Measurements from ENCODE around the gene UGT1A10.

The UGT1A10 gene

GRCh38 chr2:233807966-233808935, 172.0 kb downstream of the UGT1A10 start:
- Histone ChIP-seq H3K4me1 (ENCODE audit: control insufficient read depth, insufficient read depth, low read length) (no peaks in the 10 kb centered on the region), H3K9me3 (ENCODE audit: control insufficient read depth, low read length) (no peaks in the 10 kb centered on the region), H3K27me3 (ENCODE audit: control insufficient read depth, insufficient read depth, low read length) (no peaks in the 10 kb centered on the region), H3K4me3 (ENCODE audit: low read length) (no peak overlapping the region), H3K36me3 (ENCODE audit: control insufficient read depth, insufficient read depth, low read length) (no peaks in the 10 kb centered on the region), H3K9ac (ENCODE audit: low read length) (no peak overlapping the region)

- Histone ChIP-seq H3K27me3 (ENCODE audit: control insufficient read depth, insufficient read depth, low read length) (no peaks in the 10 kb centered on the region), H3K36me3 (ENCODE audit: control insufficient read depth, insufficient read depth, low read length) (no peaks in the 10 kb centered on the region), H3K4me1 (ENCODE audit: control insufficient read depth, insufficient read depth, low read length) (no peaks in the 10 kb centered on the region), H3K9me3 (ENCODE audit: control insufficient read depth, low read length) (no peaks in the 10 kb centered on the region), H3K9ac (ENCODE audit: low read length) (no peak overlapping the region), H3K4me3 (ENCODE audit: low read length) (no peak overlapping the region)
Observed at GRCh38 chr2:233810385-233810784, 174.1 kb downstream of the UGT1A10 start.

- no peaks in the 10 kb centered on the region for H3K27me3 ChIP-seq (ENCODE audit: control insufficient read depth, insufficient read depth, low read length)
- no peaks in the 10 kb centered on the region for H3K9me3 ChIP-seq (ENCODE audit: control insufficient read depth, low read length)
- H3K4me1 ChIP-seq (ENCODE audit: control insufficient read depth, insufficient read depth, low read length), result no peaks in the 10 kb centered on the region
- H3K4me3 ChIP-seq (ENCODE audit: low read length), result no peak overlapping the region
- H3K36me3 ChIP-seq (ENCODE audit: control insufficient read depth, insufficient read depth, low read length), result no peaks in the 10 kb centered on the region
- H3K9ac ChIP-seq (ENCODE audit: low read length), result no peak overlapping the region
Observed at GRCh38 chr2:233811087-233811486, 174.8 kb downstream of the UGT1A10 start.

GRCh38 chr2:233811732-233812131, 175.5 kb downstream of the UGT1A10 start:
- Histone ChIP-seq H3K36me3 (ENCODE audit: control insufficient read depth, insufficient read depth, low read length) (no peaks in the 10 kb centered on the region), H3K9ac (ENCODE audit: low read length) (no peak overlapping the region), H3K9me3 (ENCODE audit: control insufficient read depth, low read length) (no peaks in the 10 kb centered on the region), H3K4me3 (ENCODE audit: low read length) (no peak overlapping the region), H3K27me3 (ENCODE audit: control insufficient read depth, insufficient read depth, low read length) (no peaks in the 10 kb centered on the region), H3K4me1 (ENCODE audit: control insufficient read depth, insufficient read depth, low read length) (no peaks in the 10 kb centered on the region)

- H3K27me3 ChIP-seq (ENCODE audit: control insufficient read depth, insufficient read depth, low read length), result no peaks in the 10 kb centered on the region
- H3K36me3 ChIP-seq (ENCODE audit: control insufficient read depth, insufficient read depth, low read length), result no peaks in the 10 kb centered on the region
- no peaks in the 10 kb centered on the region for H3K9me3 ChIP-seq (ENCODE audit: control insufficient read depth, low read length)
- H3K9ac ChIP-seq (ENCODE audit: low read length), result no peak overlapping the region
- no peaks in the 10 kb centered on the region for H3K4me1 ChIP-seq (ENCODE audit: control insufficient read depth, insufficient read depth, low read length)
- H3K4me3 ChIP-seq (ENCODE audit: low read length), result no peak overlapping the region
Observed at GRCh38 chr2:233813236-233814055, 177.2 kb downstream of the UGT1A10 start.

- no peak overlapping the region for H3K9ac ChIP-seq (ENCODE audit: low read length)
- no peaks in the 10 kb centered on the region for H3K9me3 ChIP-seq (ENCODE audit: control insufficient read depth, low read length)
- no peak overlapping the region for H3K4me3 ChIP-seq (ENCODE audit: low read length)
- H3K36me3 ChIP-seq (ENCODE audit: control insufficient read depth, insufficient read depth, low read length), result no peaks in the 10 kb centered on the region
- no peaks in the 10 kb centered on the region for H3K4me1 ChIP-seq (ENCODE audit: control insufficient read depth, insufficient read depth, low read length)
- H3K27me3 ChIP-seq (ENCODE audit: control insufficient read depth, insufficient read depth, low read length), result no peaks in the 10 kb centered on the region
Observed at GRCh38 chr2:233814056-233814835, 178.0 kb downstream of the UGT1A10 start.

- Histone ChIP-seq H3K9me3 (ENCODE audit: control insufficient read depth, low read length) (no peaks in the 10 kb centered on the region), H3K4me1 (ENCODE audit: control insufficient read depth, insufficient read depth, low read length) (no peaks in the 10 kb centered on the region), H3K36me3 (ENCODE audit: control insufficient read depth, insufficient read depth, low read length) (no peaks in the 10 kb centered on the region), H3K4me3 (ENCODE audit: low read length) (no peak overlapping the region), H3K27me3 (ENCODE audit: control insufficient read depth, insufficient read depth, low read length) (no peaks in the 10 kb centered on the region), H3K9ac (ENCODE audit: low read length) (no peak overlapping the region)
Observed at GRCh38 chr2:233815861-233816260, 179.6 kb downstream of the UGT1A10 start.

- Histone ChIP-seq H3K36me3 (ENCODE audit: control insufficient read depth, insufficient read depth, low read length) (no peaks in the 10 kb centered on the region), H3K4me1 (ENCODE audit: control insufficient read depth, insufficient read depth, low read length) (no peaks in the 10 kb centered on the region), H3K9ac (ENCODE audit: low read length) (no peak overlapping the region), H3K9me3 (ENCODE audit: control insufficient read depth, low read length) (no peaks in the 10 kb centered on the region), H3K4me3 (ENCODE audit: low read length) (no peak overlapping the region), H3K27me3 (ENCODE audit: control insufficient read depth, insufficient read depth, low read length) (no peaks in the 10 kb centered on the region)
Observed at GRCh38 chr2:233816334-233816733, 180.1 kb downstream of the UGT1A10 start.

- H3K9me3 ChIP-seq (ENCODE audit: control insufficient read depth, low read length), result no peaks in the 10 kb centered on the region
- no peak overlapping the region for H3K4me3 ChIP-seq (ENCODE audit: low read length)
- H3K36me3 ChIP-seq (ENCODE audit: control insufficient read depth, insufficient read depth, low read length), result no peaks in the 10 kb centered on the region
- no peaks in the 10 kb centered on the region for H3K27me3 ChIP-seq (ENCODE audit: control insufficient read depth, insufficient read depth, low read length)
- no peak overlapping the region for H3K9ac ChIP-seq (ENCODE audit: low read length)
- H3K4me1 ChIP-seq (ENCODE audit: control insufficient read depth, insufficient read depth, low read length), result no peaks in the 10 kb centered on the region
Observed at GRCh38 chr2:233816771-233817170, 180.5 kb downstream of the UGT1A10 start.

GRCh38 chr2:233817361-233817911, 181.2 kb downstream of the UGT1A10 start:
- Histone ChIP-seq H3K4me1 (ENCODE audit: control insufficient read depth, insufficient read depth, low read length) (no peaks in the 10 kb centered on the region), H3K27me3 (ENCODE audit: control insufficient read depth, insufficient read depth, low read length) (no peaks in the 10 kb centered on the region), H3K9me3 (ENCODE audit: control insufficient read depth, low read length) (no peaks in the 10 kb centered on the region), H3K36me3 (ENCODE audit: control insufficient read depth, insufficient read depth, low read length) (no peaks in the 10 kb centered on the region), H3K9ac (ENCODE audit: low read length) (no peak overlapping the region), H3K4me3 (ENCODE audit: low read length) (no peak overlapping the region)

GRCh38 chr2:233817995-233818638, 181.9 kb downstream of the UGT1A10 start:
- H3K9me3 ChIP-seq (ENCODE audit: control insufficient read depth, low read length), result no peaks in the 10 kb centered on the region
- no peak overlapping the region for H3K9ac ChIP-seq (ENCODE audit: low read length)
- peaks cover under 1% of the 10 kb centered on the region for H3K4me1 ChIP-seq (ENCODE audit: control insufficient read depth, insufficient read depth, low read length)
- no peak overlapping the region for H3K4me3 ChIP-seq (ENCODE audit: low read length)
- H3K36me3 ChIP-seq (ENCODE audit: control insufficient read depth, insufficient read depth, low read length), result no peaks in the 10 kb centered on the region
- no peaks in the 10 kb centered on the region for H3K27me3 ChIP-seq (ENCODE audit: control insufficient read depth, insufficient read depth, low read length)
